Testis (tissue), 3 donors: ENCODE measurements around the gene GSG1L. TPM values are rescaled to one million over a fixed set of nuclear protein-coding genes. Genes with fewer than 3 reads are reported as not detected.

Source experiments
- DNase-seq: peaks from one replicate; pipeline ENCODE4 v3.0.0-alpha.2; 2019
- H3K27ac ChIP-seq, 2 donors: fragments of 200-600 bp; sonication (generic); one replicate each; pipeline ENCODE4 v1.5.1; 2019
- H3K27me3 ChIP-seq: fragments of 200-600 bp; sonication (generic); one replicate; pipeline ENCODE4 v1.5.1; 2019
- H3K36me3 ChIP-seq: fragments of 200-600 bp; sonication (generic); one replicate; pipeline ENCODE4 v1.5.1; 2017; ENCODE audit warnings: low read depth; ENCODE audit errors: missing control alignments
- H3K4me1 ChIP-seq: fragments of 200-600 bp; sonication (generic); one replicate; pipeline ENCODE4 v1.5.1; 2019
- H3K4me3 ChIP-seq, 2 donors: fragments of 200-600 bp; sonication (generic); one replicate each; pipeline ENCODE4 v1.5.1; 2017 to 2019
- H3K9me3 ChIP-seq: fragments of 200-600 bp; sonication (generic); one replicate; pipeline ENCODE4 v1.5.1; 2017
- CTCF ChIP-seq, 3 experiments: fragments of 450-650 bp in 2 of 3; fragments of 200-600 bp in 1 of 3; sonication (generic) in 1 of 3; IDR thresholded peaks; one replicate each; pipeline ENCODE4 v1.5.1; 2016 to 2019; ENCODE audit warnings: antibody characterized with exemption in 3 of 3, mild to moderate bottlenecking in 2 of 3, moderate library complexity in 1 of 3
- POLR2A ChIP-seq: fragments of 450-650 bp; IDR thresholded peaks from one replicate; pipeline ENCODE4 v1.6.1; 2017; ENCODE audit warnings: antibody characterized with exemption, mild to moderate bottlenecking, moderate library complexity
- WGBS, 2 donors: methylation state at CpG; one replicate each; pipeline ENCODE4 v1.1.5; 2018; 5-methylcytosine and 5-hydroxymethylcytosine counted together
- intact Hi-C: fragments of 100-400 bp; cut with DNase I; formaldehyde crosslinking; loops from one replicate; pipeline ENCODE4 v1.15.1; 2023; ENCODE audit warnings: low total_unique reads
- polyA plus RNA-seq: library from polyadenylated mRNA; stranded (reverse); fragments of 350-450 nt; fragmentation: Illumina TruSeq; extraction: RNeasy Lipid Tissue Mini Kit (QIAGEN cat#74804); gene quantifications from one replicate; pipeline ENCODE4 v1.2.3, GENCODE V29; 2014; ENCODE audit warnings: low read depth, low replicate concordance; ENCODE audit not compliant: insufficient read depth
- total RNA-seq, 2 donors: library from RNA; depleted of rRNA; stranded (reverse); fragments of >200 nt; gene quantifications; one replicate each; pipeline ENCODE4 v1.2.3, GENCODE V29; 2016

Gene GSG1L
- total and polyA plus RNA-seq, 3 donors from 2014 or later: 1.1 to 2.8 (median 1.9) TPM

GRCh38 chr16:27993587-27993986, 69.9 kb downstream of the GSG1L start:
- Histone ChIP-seq H3K36me3 (no peaks in the 10 kb centered on the region), H3K9me3 (no peaks in the 10 kb centered on the region), H3K4me1 (no peaks in the 10 kb centered on the region), H3K27me3 (no peaks in the 10 kb centered on the region), H3K4me3 (no peak overlapping the region), H3K27ac (no peak overlapping the region)
- intact Hi-C loops: no loop called here
- 90 to 96% methylated on average over 3 of the region's 3 CpGs for WGBS, 2 donors
- no peak for DNase-seq
- TF ChIP-seq POLR2A (no peak), CTCF (IDR thresholded peaks at IDR 0.05) (no peak)

DNA sequence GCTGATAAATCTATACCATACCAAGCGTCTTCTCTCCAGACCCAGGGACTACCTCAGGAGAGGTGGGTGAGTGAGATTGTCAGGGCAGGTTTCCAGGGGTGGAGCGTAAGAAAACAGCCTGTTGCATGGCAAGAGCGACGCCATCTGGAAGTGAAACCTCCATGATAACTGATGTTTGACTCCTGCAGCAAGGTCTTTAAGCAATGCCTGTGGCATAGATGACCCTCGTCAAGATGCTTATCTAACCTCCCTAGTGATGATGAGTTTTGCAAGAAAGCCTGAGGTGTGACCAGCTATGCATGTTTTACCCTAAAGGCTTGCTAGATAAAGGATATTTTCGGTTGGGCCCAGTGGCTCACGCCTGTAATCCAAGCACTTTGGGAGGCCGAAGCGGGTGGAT, 71.6 kb downstream of the GSG1L start:
- TF ChIP-seq CTCF (IDR thresholded peaks at IDR 0.05): no peak
- no peak for TF ChIP-seq POLR2A
- intact Hi-C loops: no loop called here
- WGBS, 2 donors: 79% methylated on average over 9 of the region's 9 CpGs

GRCh38 chr16:27985981-27986380, 77.5 kb downstream of the GSG1L start:
- WGBS, 2 donors: 79 to 83% methylated on average over 5 of the region's 5 CpGs
- Histone ChIP-seq H3K36me3 (no peaks in the 10 kb centered on the region), H3K4me1 (no peaks in the 10 kb centered on the region), H3K4me3 (no peak overlapping the region), H3K27me3 (no peaks in the 10 kb centered on the region), H3K9me3 (no peaks in the 10 kb centered on the region), H3K27ac (no peak overlapping the region)
- no peak for DNase-seq
- intact Hi-C loops: no loop called here
- no peak for TF ChIP-seq POLR2A
- no peak for TF ChIP-seq CTCF (IDR thresholded peaks at IDR 0.05)

More for the DNA sequence above, 71.6 kb downstream of the GSG1L start:
- no peak for DNase-seq
- Histone ChIP-seq H3K4me1 (no peaks in the 10 kb centered on the region), H3K4me3 (no peak overlapping the region), H3K27ac (no peak overlapping the region), H3K36me3 (no peaks in the 10 kb centered on the region), H3K9me3 (no peaks in the 10 kb centered on the region), H3K27me3 (no peaks in the 10 kb centered on the region)

DNA sequence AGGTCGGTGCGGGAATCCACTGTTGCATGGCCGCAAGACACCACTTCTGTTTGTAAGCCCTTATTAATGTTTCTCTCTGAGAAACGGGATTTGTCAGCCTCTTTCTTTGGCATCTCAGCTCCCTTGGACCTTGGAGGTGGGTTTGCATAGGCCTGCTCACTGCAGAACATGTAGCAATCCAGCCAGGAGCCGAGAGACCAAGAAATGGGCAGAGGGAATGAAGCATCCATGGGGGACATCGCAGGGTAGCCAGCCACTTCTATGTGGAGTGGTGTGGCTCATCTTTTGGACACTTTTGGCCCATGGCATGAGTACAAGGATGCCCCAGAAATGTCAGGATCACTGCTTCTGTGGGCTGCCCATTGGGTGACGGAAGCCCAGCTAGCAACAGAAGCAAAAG, 79.4 kb downstream of the GSG1L start:
- no peak for DNase-seq
- no peak overlapping the region for H3K4me3 ChIP-seq
- 84 to 88% methylated on average over 7 of the region's 7 CpGs for WGBS, 2 donors
- H3K27me3 ChIP-seq: no peaks in the 10 kb centered on the region
- no peaks in the 10 kb centered on the region for H3K4me1 ChIP-seq
- no peak overlapping the region for H3K27ac ChIP-seq
- TF ChIP-seq CTCF (IDR thresholded peaks at IDR 0.05) (no peak), POLR2A (no peak)
- no peaks in the 10 kb centered on the region for H3K36me3 ChIP-seq
- no peaks in the 10 kb centered on the region for H3K9me3 ChIP-seq
- intact Hi-C loops: no loop called here

DNA sequence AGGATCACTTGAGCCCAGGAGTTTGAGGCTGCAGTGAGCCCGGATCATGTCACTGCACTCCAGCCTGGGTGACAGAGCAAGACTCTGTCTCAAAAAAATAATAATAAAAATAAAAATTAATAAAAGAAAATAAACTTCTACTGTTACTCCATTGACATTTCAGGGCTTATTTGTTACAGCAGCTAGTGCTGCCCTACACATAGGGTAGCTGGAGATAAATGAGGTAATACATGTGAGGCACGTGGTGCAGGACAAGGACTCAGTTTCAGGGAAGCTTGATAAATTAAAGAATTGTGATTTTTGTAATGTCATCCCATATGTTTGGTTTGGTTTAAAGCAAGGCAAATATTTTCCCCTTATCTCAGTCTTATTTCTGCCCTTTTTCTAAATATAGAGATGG, 80.3 kb downstream of the GSG1L start:
- intact Hi-C loops: no loop called here
- Histone ChIP-seq H3K4me3 (no peak overlapping the region), H3K4me1 (no peaks in the 10 kb centered on the region), H3K36me3 (no peaks in the 10 kb centered on the region), H3K9me3 (no peaks in the 10 kb centered on the region), H3K27ac (no peak overlapping the region), H3K27me3 (no peaks in the 10 kb centered on the region)
- TF ChIP-seq CTCF (IDR thresholded peaks at IDR 0.05) (no peak), POLR2A (no peak)
- 42 to 61% methylated on average over 2 of the region's 2 CpGs for WGBS, 2 donors
- DNase-seq: no peak
